H1 (cell line): Measurements from ENCODE around the gene INHBB. TPM values are rescaled to one million over a fixed set of nuclear protein-coding genes. Genes with fewer than 3 reads are reported as not detected.
A peak's percentile ranks its signal among the peaks of the same experiment; 100 is the strongest.

Source experiments
- CTCF ChIA-PET: fragments of 300-600 bp; sonication (Branson Sonifier 250); formaldehyde crosslinking; loops from one replicate; lab custom pipeline; 2021; ENCODE audit not compliant: partially characterized antibody; lab: Charles Lee
- POLR2A ChIA-PET: fragments of 300-600 bp; sonication (Branson Sonifier 250); formaldehyde crosslinking; loops from one replicate; lab custom pipeline; 2021; ENCODE audit warnings: inconsistent platforms; ENCODE audit not compliant: partially characterized antibody; lab: Charles Lee
- DNase-seq, 2 experiments: peaks; one replicate each; pipeline versions ENCODE4 v3.0.0 to v3.0.0-alpha.2; 2010 to 2022; ENCODE audit warnings: low spot score in 2 of 2, low read depth in 1 of 2, mixed read lengths in 1 of 2
- FAIRE-seq: peaks from 2 replicates; lab custom pipeline; 2011; peaks lifted over from hg19 to GRCh38; lab: Jason Lieb, UNC
- H2AFZ ChIP-seq: 2 replicates; pipeline ENCODE4 v1.8.1; 2012; ENCODE audit warnings: low read length, inconsistent platforms
- H2AK5ac ChIP-seq: 2 replicates; pipeline ENCODE4 v1.6.1; 2013; ENCODE audit warnings: low read depth, low read length
- H2BK120ac ChIP-seq: replicated peaks from 2 replicates; pipeline ENCODE3; 2013; ENCODE audit warnings: low read depth, low read length, inconsistent platforms
- H2BK12ac ChIP-seq: 2 replicates; pipeline ENCODE4 v1.6.1; 2013; ENCODE audit warnings: low read depth, low read length
- H2BK15ac ChIP-seq: 2 replicates; pipeline ENCODE4 v1.6.1; 2013; ENCODE audit warnings: low read length
- H2BK20ac ChIP-seq: 2 replicates; pipeline ENCODE4 v1.6.1; 2013; ENCODE audit warnings: low read length
- H2BK5ac ChIP-seq: 2 replicates; pipeline ENCODE4 v1.6.1; 2013; ENCODE audit warnings: low read depth, low read length
- H3K14ac ChIP-seq: 2 replicates; pipeline ENCODE4 v1.6.1; 2013; ENCODE audit warnings: inconsistent platforms; ENCODE audit not compliant: insufficient read length
- H3K18ac ChIP-seq: 2 replicates; pipeline ENCODE4 v1.6.1; 2013; ENCODE audit warnings: low read length; ENCODE audit errors: extremely low read depth
- H3K23ac ChIP-seq: 2 replicates; pipeline ENCODE4 v1.6.1; 2013; ENCODE audit warnings: inconsistent platforms; ENCODE audit not compliant: insufficient read length
- H3K23me2 ChIP-seq: 2 replicates; pipeline ENCODE4 v1.6.1; 2013; ENCODE audit warnings: low read depth, low read length
- H3K27ac ChIP-seq: 2 replicates; pipeline ENCODE4 v1.6.1; 2011; ENCODE audit warnings: low read depth, low read length, inconsistent platforms
- H3K27me3 ChIP-seq, 4 experiments: replicated peaks in 1 of 4; 1 replicate in 1 of 4; 2 replicates in 3 of 4; pipeline versions ENCODE4 v1.6.1 to v1.8.1; 2011 to 2013; ENCODE audit warnings: low read length in 3 of 4, mild to moderate bottlenecking in 3 of 4, inconsistent platforms in 2 of 4, mixed read lengths in 2 of 4, moderate library complexity in 1 of 4; ENCODE audit not compliant: control insufficient read depth in 3 of 4, insufficient read depth in 3 of 4; ENCODE audit errors: extremely low read depth in 1 of 4
- H3K36me3 ChIP-seq, 4 experiments: 2 replicates each; pipeline versions ENCODE4 v1.6.1 to v1.8.1; 2011 to 2013; ENCODE audit warnings: mild to moderate bottlenecking in 4 of 4, low read length in 3 of 4, moderate library complexity in 2 of 4, control low read depth in 1 of 4, inconsistent platforms in 1 of 4; ENCODE audit not compliant: insufficient read depth in 4 of 4, control insufficient read depth in 2 of 4
- H3K4ac ChIP-seq: replicated peaks from 2 replicates; pipeline ENCODE3; 2013; ENCODE audit warnings: low read length, low read depth, mixed read lengths, inconsistent platforms; ENCODE audit not compliant: insufficient read length
- H3K4me1 ChIP-seq, 4 experiments: replicated peaks in 1 of 4; 1 replicate in 1 of 4; 2 replicates in 3 of 4; pipeline versions ENCODE4 v1.6.1 to v1.8.1; 2011 to 2013; ENCODE audit warnings: low read length in 3 of 4, inconsistent platforms in 2 of 4, mixed read lengths in 1 of 4; ENCODE audit not compliant: insufficient read depth in 4 of 4, control insufficient read depth in 3 of 4
- H3K4me2 ChIP-seq, 2 experiments: 2 replicates each; pipeline versions ENCODE4 v1.6.1 to v1.8.1; 2011 to 2013; ENCODE audit warnings: low read depth in 2 of 2, low read length in 2 of 2, control low read depth in 1 of 2, inconsistent platforms in 1 of 2, mild to moderate bottlenecking in 1 of 2; ENCODE audit not compliant: insufficient read depth in 1 of 2
- H3K4me3 ChIP-seq, 4 experiments: fragments of 200-600, 300-600 bp in 1 of 4; sonication (generic), shearing (Covaris generic), sonication (Bioruptor Twin) in 1 of 4; 2 replicates each; pipeline versions ENCODE4 v1.5.1 to v1.8.1; 2011 to 2016; ENCODE audit warnings: low read length in 4 of 4, low read depth in 3 of 4, control low read depth in 2 of 4, inconsistent platforms in 2 of 4, mild to moderate bottlenecking in 2 of 4, mixed read lengths in 1 of 4, moderate library complexity in 1 of 4; ENCODE audit not compliant: insufficient read depth in 2 of 4; ENCODE audit errors: extremely low read depth in 1 of 4
- H3K56ac ChIP-seq: replicated peaks from 2 replicates; pipeline ENCODE3; 2013; ENCODE audit warnings: low read depth, mild to moderate bottlenecking, mixed read lengths, low read length, inconsistent platforms; ENCODE audit not compliant: insufficient read length
- H3K79me1 ChIP-seq: 2 replicates; pipeline ENCODE4 v1.6.1; 2013; ENCODE audit warnings: low read depth, low read length, control low read depth
- H3K79me2 ChIP-seq, 2 experiments: 2 replicates each; pipeline versions ENCODE4 v1.6.1 to v1.8.1; 2012 to 2013; ENCODE audit warnings: low read length in 2 of 2, mild to moderate bottlenecking in 2 of 2, inconsistent platforms in 1 of 2; ENCODE audit not compliant: insufficient read depth in 2 of 2, control insufficient read depth in 1 of 2
- H3K9ac ChIP-seq, 4 experiments: replicated peaks in 1 of 4; 1 replicate in 1 of 4; 2 replicates in 3 of 4; pipeline versions ENCODE4 v1.6.1 to v1.8.1; 2011 to 2013; ENCODE audit warnings: low read depth in 3 of 4, low read length in 3 of 4, control low read depth in 2 of 4, mild to moderate bottlenecking in 2 of 4, moderate library complexity in 2 of 4, inconsistent platforms in 1 of 4; ENCODE audit errors: extremely low read depth in 1 of 4
- H3K9me3 ChIP-seq, 2 experiments: 2 replicates each; pipeline versions ENCODE4 v1.6.1 to v1.8.1; 2012 to 2013; ENCODE audit warnings: mild to moderate bottlenecking in 2 of 2, moderate library complexity in 2 of 2, control low read depth in 1 of 2, inconsistent platforms in 1 of 2, low read depth in 1 of 2, low read length in 1 of 2, mixed read lengths in 1 of 2; ENCODE audit not compliant: insufficient read depth in 2 of 2
- H4K20me1 ChIP-seq, 2 experiments: replicated peaks in 1 of 2; 2 replicates each; pipeline versions ENCODE3 to v1.8.1; 2011 to 2013; ENCODE audit warnings: inconsistent platforms in 2 of 2, low read length in 2 of 2, mild to moderate bottlenecking in 1 of 2; ENCODE audit not compliant: insufficient read depth in 2 of 2, control insufficient read depth in 1 of 2
- H4K5ac ChIP-seq: 2 replicates; pipeline ENCODE4 v1.6.1; 2013; ENCODE audit warnings: low read length, low read depth, mixed read lengths, inconsistent platforms; ENCODE audit not compliant: insufficient read length
- H4K8ac ChIP-seq: 2 replicates; pipeline ENCODE4 v1.8.0; 2013; ENCODE audit warnings: mild to moderate bottlenecking, moderate library complexity, low read length, inconsistent platforms; ENCODE audit not compliant: insufficient read depth; ENCODE audit errors: extremely low read depth
- H4K91ac ChIP-seq: replicated peaks from 2 replicates; pipeline ENCODE3; 2013; ENCODE audit warnings: low read length, mixed read lengths, inconsistent platforms; ENCODE audit not compliant: insufficient read length
- EZH2 ChIP-seq: fragments of 200-600 bp; sonication (generic); IDR thresholded peaks from 2 replicates; pipeline ENCODE4 v1.7.1; 2012; ENCODE audit warnings: low read depth, mild to moderate bottlenecking, moderate library complexity, low read length, inconsistent platforms; ENCODE audit not compliant: severe bottlenecking
- SAP30 ChIP-seq: fragments of 300-600 bp; sonication (generic); IDR thresholded peaks from 2 replicates; pipeline ENCODE4 v1.7.1; 2012; ENCODE audit warnings: low read length, moderate library complexity, mild to moderate bottlenecking, inconsistent platforms; ENCODE audit not compliant: insufficient read depth, insufficient replicate concordance
- TAF7 ChIP-seq: optimal IDR thresholded peaks from 2 replicates; pipeline ENCODE3; 2011; ENCODE audit warnings: low read depth, mild to moderate bottlenecking, inconsistent platforms, low read length, moderate library complexity, borderline replicate concordance
- WGBS, 2 experiments: shearing (Covaris generic) in 1 of 2; methylation state at CpG; one replicate each; pipeline versions ENCODE4 v1.1.6 to v1.1.7; 2013 to 2015; ENCODE audit warnings: low lambda C conversion rate in 2 of 2, mixed read lengths in 2 of 2, inconsistent platforms in 1 of 2, low coverage in 1 of 2, missing lambda C conversion rate in 1 of 2; ENCODE audit not compliant: insufficient replicate concordance in 2 of 2, insufficient coverage in 1 of 2, insufficient read length in 1 of 2; ENCODE audit errors: extremely low coverage in 1 of 2, missing lambda C conversion rate in 1 of 2; 5-methylcytosine and 5-hydroxymethylcytosine counted together
- polyA plus RNA-seq, 7 experiments: library from polyadenylated mRNA; depleted of rRNA in 3 of 7; stranded (reverse) in 5 of 7; unstranded in 2 of 7; fragments of >200 nt in 5 of 7; fragments of 200-250 nt in 2 of 7; gene quantifications; 1 replicate in 5 of 7; 2 replicates in 1 of 7; 4 replicates in 1 of 7; pipeline versions ENCODE4 v1.2.1 to v1.2.3, GENCODE V29; 2011 to 2013; ENCODE audit warnings: missing spikeins in 2 of 7, mixed read lengths in 2 of 7
- total RNA-seq: library from RNA; stranded (reverse); fragmentation: NEBNext Ultra II Directional; extraction: Animal tissue kit (Norgen Biotek cat#: 25700); gene quantifications from 2 replicates; pipeline ENCODE4 v1.2.1, GENCODE V29; 2021

The INHBB gene
- total and polyA plus RNA-seq, 2 of the 8 experiments (the other 6 are each of a cell fraction or from before 2014, with no cell fraction given): 0.30 to 0.32 TPM

DNA sequence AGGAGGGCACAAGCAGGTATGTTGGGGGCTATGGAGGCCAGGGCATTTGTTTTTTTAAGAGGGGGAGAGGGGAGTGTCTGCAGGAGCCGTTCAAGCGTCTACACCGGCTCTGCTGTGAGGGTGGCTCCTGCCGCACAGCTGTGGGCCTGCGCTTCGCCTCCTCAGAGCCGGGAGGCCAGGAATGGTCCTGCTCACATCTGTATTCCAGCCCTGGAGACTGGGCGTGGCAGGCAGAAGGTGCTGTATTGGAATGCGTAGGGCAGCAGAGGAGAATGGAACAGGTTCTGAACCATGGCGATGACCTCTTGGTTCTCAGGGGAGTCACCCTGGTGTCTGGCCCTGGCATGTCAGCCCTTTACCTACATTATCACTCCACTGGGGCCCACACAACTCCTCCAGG is 26.8 kb upstream of the INHBB start:
- no peak overlapping the region for H3K23ac ChIP-seq
- no peak overlapping the region for H3K14ac ChIP-seq
- peaks cover 0 to 4% of the 10 kb centered on the region in 2 experiments for H4K20me1 ChIP-seq
- no peak overlapping the region for H3K27ac ChIP-seq
- no peak overlapping the region for H2BK15ac ChIP-seq
- H3K4ac ChIP-seq: no peak overlapping the region
- no peak overlapping the region for H3K9ac ChIP-seq
- no peaks in the 10 kb centered on the region for H3K79me1 ChIP-seq
- no peaks in the 10 kb centered on the region; the same call in 1 of the 2 replicates for H3K23me2 ChIP-seq
- DNase-seq (no peak), FAIRE-seq (no peak)
- no peaks in the 10 kb centered on the region for H3K9me3 ChIP-seq
- H4K91ac ChIP-seq: no peak overlapping the region
- no peaks in the 10 kb centered on the region for H3K36me3 ChIP-seq
- ChIA-PET CTCF (interaction anchor here (0.6 to 2.2 kb wide), 4 partner anchors 18 to 843 kb away, joined by 3 to 4 read pairs (median 3); no protein-coding TSS in a partner anchor), POLR2A (no interaction called here)
- H2BK20ac ChIP-seq: no peak overlapping the region
- 96% methylated on average over 9 of the region's 10 CpGs; no CpG with 5 or more reads in 1 of the 2 experiments for WGBS, 2 experiments
- H2BK12ac ChIP-seq: no peak overlapping the region
- H3K4me2 ChIP-seq: no peak overlapping the region
- no peak overlapping the region for H2BK120ac ChIP-seq
- H2BK5ac ChIP-seq: 0 out of 2 replicates have a peak overlapping the region, but pooled peaks have one; percentile 24
- H3K4me3 ChIP-seq: no peak overlapping the region
- no peak overlapping the region for H2AFZ ChIP-seq
- no peaks in the 10 kb centered on the region for H3K79me2 ChIP-seq
- no peaks in the 10 kb centered on the region; a peak in 1 of 7 replicates for H3K4me1 ChIP-seq
- no peak overlapping the region for H3K56ac ChIP-seq
- H4K5ac ChIP-seq: no peak overlapping the region
- H3K18ac ChIP-seq: no peak overlapping the region
- H3K27me3 ChIP-seq: peaks cover 0 to 21% (median 16%) of the 10 kb centered on the region in 4 experiments; a peak in 6 of 7 replicates
- H2AK5ac ChIP-seq: no peak overlapping the region
- H4K8ac ChIP-seq: no peak overlapping the region
- TF ChIP-seq SAP30: no peak
- TF ChIP-seq TAF7: no peak
- TF ChIP-seq EZH2: no peak
